SK-N-SH (cell line): ENCODE data around the gene ALDH7A1. TPM values are rescaled to one million over a fixed set of nuclear protein-coding genes. Genes with fewer than 3 reads are reported as not detected.

Experiments
- CTCF ChIA-PET: fragments of 300-600, 350-600 bp; formaldehyde crosslinking; extraction: SDS; loops from one replicate; lab custom pipeline; 2021; lab: Yijun Ruan, JAX
- POLR2A ChIA-PET: fragments of 350-600 bp; sonication (Branson Sonifier 250); formaldehyde crosslinking; extraction: SDS; loops from one replicate; lab custom pipeline; 2020; ENCODE audit warnings: antibody characterized with exemption, inconsistent platforms; lab: Yijun Ruan, JAX
- DNase-seq: peaks from one replicate; pipeline ENCODE4 v3.0.0; 2012
- H2AFZ ChIP-seq: fragments of 200-600 bp; sonication (generic); 2 replicates; pipeline ENCODE4 v1.8.1; 2016; ENCODE audit warnings: antibody characterized with exemption, mild to moderate bottlenecking, low read depth
- H3F3A ChIP-seq: fragments of 200-600 bp; sonication (generic); replicated peaks from 2 replicates; pipeline ENCODE3; 2016; ENCODE audit warnings: antibody characterized with exemption, mild to moderate bottlenecking; ENCODE audit not compliant: insufficient read depth
- H3K27ac ChIP-seq, 2 experiments: fragments of 200-500 bp in 1 of 2; fragments of 200-600 bp in 1 of 2; sonication (Bioruptor generic) in 1 of 2; sonication (generic), shearing (Covaris generic) in 1 of 2; 2 replicates each; pipeline versions ENCODE4 v1.5.1 to v1.6.1; 2014 to 2016; ENCODE audit warnings: low read depth in 2 of 2, inconsistent platforms in 1 of 2, low read length in 1 of 2, mild to moderate bottlenecking in 1 of 2, mixed read lengths in 1 of 2
- H3K27me3 ChIP-seq: fragments of 200-600 bp; sonication (generic), shearing (Covaris generic); 2 replicates; pipeline ENCODE4 v1.6.1; 2016; ENCODE audit warnings: mixed run types; ENCODE audit not compliant: insufficient read depth
- H3K36me3 ChIP-seq, 2 experiments: fragments of 200-500 bp in 1 of 2; fragments of 200-600 bp in 1 of 2; sonication (Bioruptor generic) in 1 of 2; sonication (generic) in 1 of 2; replicated peaks in 1 of 2; 2 replicates each; pipeline versions ENCODE3 to v1.5.1; 2014 to 2016; ENCODE audit warnings: low read length in 1 of 2, mild to moderate bottlenecking in 1 of 2; ENCODE audit not compliant: insufficient read depth in 2 of 2, control insufficient read depth in 1 of 2
- H3K4me1 ChIP-seq, 2 experiments: fragments of 200-500 bp in 1 of 2; fragments of 200-600 bp in 1 of 2; sonication (Bioruptor generic) in 1 of 2; sonication (generic), shearing (Covaris generic) in 1 of 2; 2 replicates each; pipeline versions ENCODE4 v1.5.1 to v1.6.1; 2014 to 2016; ENCODE audit warnings: low read depth in 1 of 2, low read length in 1 of 2, mixed run types in 1 of 2; ENCODE audit not compliant: insufficient read depth in 2 of 2, control insufficient read depth in 1 of 2
- H3K4me2 ChIP-seq: fragments of 200-600 bp; sonication (generic), shearing (Covaris generic); 2 replicates; pipeline ENCODE4 v1.6.1; 2017; ENCODE audit warnings: mixed run types
- H3K4me3 ChIP-seq, 2 experiments: fragments of 200-500 bp in 1 of 2; fragments of 200-600 bp in 1 of 2; sonication (Bioruptor generic) in 1 of 2; sonication (generic), shearing (Covaris generic) in 1 of 2; 2 replicates each; pipeline versions ENCODE4 v1.5.1 to v1.8.1; 2014 to 2016; ENCODE audit warnings: low read depth in 2 of 2, inconsistent platforms in 1 of 2, low read length in 1 of 2, mild to moderate bottlenecking in 1 of 2, mixed read lengths in 1 of 2, moderate library complexity in 1 of 2
- H3K79me2 ChIP-seq: fragments of 200-600 bp; sonication (generic); 2 replicates; pipeline ENCODE4 v1.8.1; 2017; ENCODE audit warnings: mild to moderate bottlenecking; ENCODE audit not compliant: insufficient read depth
- H3K9ac ChIP-seq: fragments of 200-600 bp; sonication (generic); 2 replicates; pipeline ENCODE4 v1.6.1; 2017; ENCODE audit warnings: mixed run types
- H3K9me2 ChIP-seq: fragments of 200-600 bp; sonication (generic); 2 replicates; pipeline ENCODE4 v1.6.1; 2017; ENCODE audit warnings: mixed run types
- H3K9me3 ChIP-seq: fragments of 200-600 bp; sonication (generic); 2 replicates; pipeline ENCODE4 v1.6.1; 2017; ENCODE audit warnings: mixed run types, mild to moderate bottlenecking, moderate library complexity
- H4K20me1 ChIP-seq: fragments of 200-600 bp; sonication (generic); 2 replicates; pipeline ENCODE4 v1.6.1; 2017; ENCODE audit warnings: mild to moderate bottlenecking, mixed run types; ENCODE audit not compliant: insufficient read depth
- CHD2 ChIP-seq: fragments of 150-350 bp; IDR thresholded peaks from 2 replicates; pipeline ENCODE4 v1.6.1; 2018; ENCODE audit warnings: low read length; ENCODE audit not compliant: partially characterized antibody
- ELF1 ChIP-seq: IDR thresholded peaks from 2 replicates; pipeline ENCODE4 v1.4.0; 2012
- EZH2phosphoT487 ChIP-seq: fragments of 200-600 bp; sonication (generic); IDR thresholded peaks from 2 replicates; pipeline ENCODE4 v1.6.1; 2017; ENCODE audit warnings: low read depth, mixed run types, mild to moderate bottlenecking, antibody characterized with exemption, moderate library complexity, borderline replicate concordance
- FOSL2 ChIP-seq: IDR thresholded peaks from 2 replicates; pipeline ENCODE4 v1.4.0; 2012; ENCODE audit warnings: low read depth, mild to moderate bottlenecking, moderate library complexity, borderline replicate concordance
- FOXJ3 ChIP-seq: sonication (generic); formaldehyde crosslinking; IDR thresholded peaks from 2 replicates; pipeline ENCODE4 v1.5.1; 2020; ENCODE audit warnings: mild to moderate bottlenecking, missing genetic modification reagents
- GABPA ChIP-seq: IDR thresholded peaks from 2 replicates; pipeline ENCODE4 v1.4.0; 2012; ENCODE audit warnings: low read depth, mild to moderate bottlenecking
- JUND ChIP-seq: IDR thresholded peaks from 2 replicates; pipeline ENCODE4 v1.4.0; 2012
- MEF2A ChIP-seq: IDR thresholded peaks from 2 replicates; pipeline ENCODE4 v1.4.0; 2012; ENCODE audit warnings: low read depth, borderline replicate concordance
- NFIC ChIP-seq: IDR thresholded peaks from 2 replicates; pipeline ENCODE4 v1.4.0; 2012; ENCODE audit warnings: borderline replicate concordance
- POLR2AphosphoS5 ChIP-seq: IDR thresholded peaks from 2 replicates; pipeline ENCODE4 v1.6.1; 2012; ENCODE audit warnings: low read depth, low read length
- RAD21 ChIP-seq: IDR thresholded peaks from 2 replicates; pipeline ENCODE4 v1.6.1; 2012; ENCODE audit warnings: mild to moderate bottlenecking, low read length
- RCOR1 ChIP-seq: fragments of 150-350 bp; IDR thresholded peaks from 2 replicates; pipeline ENCODE4 v1.6.1; 2017; ENCODE audit warnings: antibody characterized with exemption, low read length
- REST ChIP-seq: IDR thresholded peaks from 2 replicates; pipeline ENCODE4 v1.6.1; 2012; ENCODE audit warnings: mild to moderate bottlenecking, low read depth, low read length, moderate library complexity
- RFX5 ChIP-seq: IDR thresholded peaks from 2 replicates; pipeline ENCODE4 v1.6.1; 2012; ENCODE audit warnings: mild to moderate bottlenecking, improper control_type of control experiment, low read length
- RXRA ChIP-seq: IDR thresholded peaks from 2 replicates; pipeline ENCODE4 v1.4.0; 2012; ENCODE audit warnings: low read depth, mild to moderate bottlenecking, borderline replicate concordance
- SIN3A ChIP-seq: IDR thresholded peaks from 2 replicates; pipeline ENCODE4 v1.6.1; 2012; ENCODE audit warnings: low read depth, mild to moderate bottlenecking, low read length, moderate library complexity, borderline replicate concordance
- SMC3 ChIP-seq: IDR thresholded peaks from 2 replicates; pipeline ENCODE4 v1.6.1; 2012; ENCODE audit warnings: low read depth, low read length, improper control_type of control experiment
- TAF1 ChIP-seq: IDR thresholded peaks from 2 replicates; pipeline ENCODE4 v1.6.1; 2012; ENCODE audit warnings: low read depth, mild to moderate bottlenecking, low read length, moderate library complexity, borderline replicate concordance
- TEAD4 ChIP-seq: IDR thresholded peaks from 2 replicates; pipeline ENCODE4 v1.4.0; 2012; ENCODE audit warnings: mild to moderate bottlenecking, borderline replicate concordance; ENCODE audit not compliant: insufficient read depth
- YY1 ChIP-seq: IDR thresholded peaks from 2 replicates; pipeline ENCODE4 v1.4.0; 2012; ENCODE audit warnings: low read depth, mild to moderate bottlenecking
- ZBTB33 ChIP-seq: IDR thresholded peaks from 2 replicates; pipeline ENCODE4 v1.4.0; 2012; ENCODE audit warnings: low read depth, borderline replicate concordance
- WGBS: methylation state at CpG from one replicate; pipeline ENCODE4 v1.1.6; 2017; ENCODE audit warnings: low lambda C conversion rate; 5-methylcytosine and 5-hydroxymethylcytosine counted together
- polyA plus RNA-seq, 3 experiments: library from polyadenylated mRNA; depleted of rRNA; stranded (reverse); fragments of >200 nt; gene quantifications; 2 replicates each; pipeline ENCODE4 v1.2.3, GENCODE V29; 2012
- TF ChIP-seq, protein P1 (sequence below): IDR thresholded peaks from 2 replicates; pipeline ENCODE4 v1.4.0; 2012; ENCODE audit warnings: low read depth

Gene ALDH7A1
- polyA plus RNA-seq, 1 of the 3 experiments (the other 2 are of a cell fraction): 44.5 TPM

- POLR2A ChIA-PET: no interaction called here
- H3K27ac ChIP-seq: no peak overlapping the region
- WGBS: 88% methylated on average over 3 of the region's 3 CpGs
These were observed 11.3 kb downstream of the ALDH7A1 start for GRCh38 chr5:126583761-126584160.

DNA sequence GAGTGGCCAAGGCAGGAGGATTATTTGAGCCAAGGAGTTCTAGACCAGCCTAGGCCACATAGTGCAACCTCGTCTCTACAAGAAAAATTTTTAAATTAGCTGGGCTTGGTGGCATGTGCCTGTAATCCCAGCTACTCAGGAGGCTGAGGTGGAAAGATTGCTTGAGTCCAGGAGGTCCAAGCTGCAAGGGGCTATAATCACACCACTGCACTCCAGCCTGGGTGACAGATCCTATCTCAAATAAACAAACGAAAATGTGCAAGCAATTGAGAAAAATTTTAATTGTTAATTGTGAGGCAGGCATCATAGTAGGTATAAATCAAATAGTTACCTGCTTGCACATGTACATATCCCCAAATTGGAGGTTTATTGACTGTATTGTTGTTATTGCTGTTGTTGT, 15.3 kb downstream of the ALDH7A1 start:
- H3K9ac ChIP-seq: no peak overlapping the region
- no peak overlapping the region for H3K27ac ChIP-seq
- H3K36me3 ChIP-seq: peaks cover 9 to 16% of the 10 kb centered on the region in 2 experiments
- WGBS: 75% methylated on average over 2 of the region's 2 CpGs
- H4K20me1 ChIP-seq: no peaks in the 10 kb centered on the region
- H2AFZ ChIP-seq: no peak overlapping the region
- H3K79me2 ChIP-seq: no peaks in the 10 kb centered on the region
- H3F3A ChIP-seq: no peaks in the 10 kb centered on the region
- H3K27me3 ChIP-seq: no peaks in the 10 kb centered on the region
- ChIA-PET POLR2A (no interaction called here), CTCF (interaction anchor here (0.7 to 3.7 kb wide), 2 partner anchors 21 to 241 kb away, joined by 4 to 14 read pairs; partner anchors contain the start of gene PHAX)
- H3K4me2 ChIP-seq: no peak overlapping the region
- H3K9me2 ChIP-seq: no peaks in the 10 kb centered on the region
- no peaks in the 10 kb centered on the region for H3K9me3 ChIP-seq
- no peak overlapping the region for H3K4me3 ChIP-seq
- TF ChIP-seq FOSL2: no peak
- TF ChIP-seq GABPA: no peak
- TF ChIP-seq CHD2: no peak
- no peak for TF ChIP-seq POLR2AphosphoS5
- no peak for TF ChIP-seq RCOR1
- TF ChIP-seq FOXJ3 (CRISPR knock-in tag): no peak
- no peak for TF ChIP-seq TEAD4
- TF ChIP-seq SMC3: no peak
- no peak for TF ChIP-seq MEF2A
- no peak for TF ChIP-seq RFX5
- TF ChIP-seq TAF1: no peak
- TF ChIP-seq EZH2phosphoT487: no peak
- TF ChIP-seq, protein P1, sequence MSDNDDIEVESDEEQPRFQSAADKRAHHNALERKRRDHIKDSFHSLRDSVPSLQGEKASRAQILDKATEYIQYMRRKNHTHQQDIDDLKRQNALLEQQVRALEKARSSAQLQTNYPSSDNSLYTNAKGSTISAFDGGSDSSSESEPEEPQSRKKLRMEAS: no peak
- TF ChIP-seq NFIC: no peak
- TF ChIP-seq ZBTB33: no peak
- TF ChIP-seq YY1: no peak
- TF ChIP-seq REST: no peak
- TF ChIP-seq ELF1: no peak
- TF ChIP-seq RAD21: no peak
- no peak for TF ChIP-seq JUND
- no peaks in the 10 kb centered on the region for H3K4me1 ChIP-seq
- no peak for DNase-seq

More at GRCh38 chr5:126583761-126584160, 11.3 kb downstream of the ALDH7A1 start:
- CTCF ChIA-PET: no interaction called here
- H3K36me3 ChIP-seq: peaks cover 5 to 6% of the 10 kb centered on the region in 2 experiments
- DNase-seq: no peak
- H4K20me1 ChIP-seq: no peaks in the 10 kb centered on the region
- H3K9me2 ChIP-seq: no peaks in the 10 kb centered on the region
- no peaks in the 10 kb centered on the region for H3K79me2 ChIP-seq
- no peak overlapping the region for H3K4me3 ChIP-seq
- no peaks in the 10 kb centered on the region for H3F3A ChIP-seq
- no peaks in the 10 kb centered on the region for H3K4me1 ChIP-seq
- H2AFZ ChIP-seq: no peak overlapping the region
- no peak overlapping the region for H3K9ac ChIP-seq
- no peaks in the 10 kb centered on the region for H3K9me3 ChIP-seq
- no peak overlapping the region for H3K4me2 ChIP-seq
- no peaks in the 10 kb centered on the region for H3K27me3 ChIP-seq
- no peak for TF ChIP-seq RXRA
- no peak for TF ChIP-seq SIN3A
